ENCODE data around the gene RER1.

The RER1 gene

DNA sequence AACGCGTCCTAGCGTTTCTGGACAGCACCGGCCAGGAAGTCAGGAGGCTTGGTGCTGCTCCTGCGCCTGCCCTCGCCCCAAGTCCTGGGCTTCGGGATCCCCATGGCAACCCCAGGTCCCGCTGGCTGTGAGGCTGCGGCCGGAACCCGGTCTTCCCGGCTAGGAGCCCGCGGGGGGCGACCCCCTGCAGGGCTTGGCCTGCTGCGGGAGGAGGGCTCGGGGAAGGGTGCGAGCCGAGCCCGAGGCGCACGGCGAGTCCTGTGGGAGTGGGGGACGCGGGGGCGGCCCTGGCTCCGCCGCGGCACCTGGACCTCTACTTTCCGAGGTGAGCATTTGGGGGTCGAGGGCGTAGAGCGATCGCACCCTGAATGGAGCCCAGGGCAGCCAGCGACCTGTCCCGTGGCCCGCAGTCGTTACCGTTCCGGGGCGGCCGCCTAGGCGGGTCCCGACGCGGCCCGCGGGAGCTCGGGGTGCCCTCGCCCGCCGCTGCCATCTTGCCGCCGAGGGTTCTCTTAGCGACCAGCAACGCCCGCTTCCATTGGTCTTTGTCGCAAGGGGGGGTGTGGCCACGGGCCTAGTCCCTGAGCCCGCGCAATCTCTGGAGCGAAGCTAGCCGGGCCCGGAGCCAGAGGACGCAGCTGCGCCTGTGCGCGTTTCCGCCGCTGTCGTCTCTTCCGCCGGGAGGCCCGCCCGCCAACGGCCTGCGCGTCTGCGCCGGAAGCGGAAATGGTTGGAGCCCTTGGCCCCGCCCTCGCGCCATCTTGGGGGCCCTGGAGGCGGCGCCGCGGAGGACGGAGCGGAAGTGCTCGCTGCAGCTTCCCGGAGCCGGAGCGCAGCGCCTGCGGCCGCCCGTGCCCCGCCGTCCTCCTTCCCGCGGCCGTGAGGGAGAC is at the start of gene RER1, which contains the start of gene MORN1:
TSS of gene RER1 (plus strand) at position 801 of the 890 bp plus-strand sequence. CDS start 3,950 bp downstream, outside the sequence.
TSS of gene MORN1 (minus strand) at position 514 of the 890 bp plus-strand sequence. CDS start at position 493, 21 bp downstream.
- DNase-seq: peak; percentile 99

DNA sequence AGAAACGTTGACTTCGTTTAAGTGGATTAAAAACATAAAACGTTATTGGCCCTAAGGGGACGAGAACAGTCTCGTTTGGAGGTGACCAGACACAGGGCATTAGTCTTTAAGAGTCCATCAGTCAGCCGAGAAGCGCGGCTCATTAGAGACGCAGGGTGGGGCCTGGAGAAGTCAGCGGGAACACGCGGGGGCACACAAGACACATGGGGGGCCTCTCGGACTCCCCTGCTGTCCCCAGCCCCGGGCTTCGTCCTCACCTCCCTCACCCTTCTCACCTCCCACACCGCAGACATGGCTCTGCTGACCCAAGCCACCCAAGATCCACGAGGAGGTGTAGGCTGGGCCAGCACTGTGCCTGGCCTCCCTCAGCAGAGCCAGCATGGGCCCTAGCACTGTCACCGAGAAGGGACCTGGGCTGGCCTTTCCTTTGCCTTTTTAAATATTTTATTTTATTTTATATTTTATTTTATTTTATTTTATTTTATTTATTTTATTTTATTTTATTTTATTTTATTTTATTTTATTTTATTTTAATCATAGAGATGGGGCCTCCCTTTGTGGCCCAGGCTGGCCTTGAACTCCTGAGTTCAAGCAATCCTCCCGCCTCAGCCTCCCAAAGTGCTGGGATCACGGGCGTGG is 49.1 kb upstream of the RER1 start:
- no peak for DNase-seq

- DNase-seq: no peak
Measured at GRCh38 chr1:2343023-2343935, 48.4 kb upstream of the RER1 start.

GRCh38 chr1:2344121-2344681 is 47.4 kb upstream of the RER1 start:
- DNase-seq: no peak

DNA sequence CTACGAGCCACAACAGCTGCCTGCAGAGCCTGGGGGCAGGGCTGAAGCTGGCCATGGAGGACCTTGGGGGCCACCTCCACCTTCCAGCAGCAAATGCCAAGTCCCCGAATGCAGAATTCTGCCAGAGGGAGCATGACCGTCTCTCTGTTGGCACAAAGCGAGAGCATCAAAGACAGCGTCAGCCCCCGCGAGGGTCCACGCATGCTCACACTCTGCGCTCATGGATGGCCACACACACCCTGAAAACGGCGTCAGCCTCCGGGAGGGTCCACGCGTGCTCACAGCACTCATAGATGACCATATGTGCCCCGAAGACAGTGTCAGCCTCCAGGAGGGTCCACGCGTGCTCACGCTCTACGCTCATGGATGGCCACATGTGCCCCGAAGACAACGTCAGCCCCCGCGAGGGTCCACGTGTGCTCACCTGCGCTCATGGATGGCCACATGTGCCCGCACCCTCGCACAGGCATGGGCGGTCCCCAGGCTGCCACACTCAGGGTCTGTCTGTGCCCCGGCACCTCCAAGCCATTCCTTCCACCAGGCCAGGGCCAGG is 46.8 kb upstream of the RER1 start:
- no peak for DNase-seq

GRCh38 chr1:2345297-2346075 is 46.2 kb upstream of the RER1 start:
- no peak for DNase-seq

DNA sequence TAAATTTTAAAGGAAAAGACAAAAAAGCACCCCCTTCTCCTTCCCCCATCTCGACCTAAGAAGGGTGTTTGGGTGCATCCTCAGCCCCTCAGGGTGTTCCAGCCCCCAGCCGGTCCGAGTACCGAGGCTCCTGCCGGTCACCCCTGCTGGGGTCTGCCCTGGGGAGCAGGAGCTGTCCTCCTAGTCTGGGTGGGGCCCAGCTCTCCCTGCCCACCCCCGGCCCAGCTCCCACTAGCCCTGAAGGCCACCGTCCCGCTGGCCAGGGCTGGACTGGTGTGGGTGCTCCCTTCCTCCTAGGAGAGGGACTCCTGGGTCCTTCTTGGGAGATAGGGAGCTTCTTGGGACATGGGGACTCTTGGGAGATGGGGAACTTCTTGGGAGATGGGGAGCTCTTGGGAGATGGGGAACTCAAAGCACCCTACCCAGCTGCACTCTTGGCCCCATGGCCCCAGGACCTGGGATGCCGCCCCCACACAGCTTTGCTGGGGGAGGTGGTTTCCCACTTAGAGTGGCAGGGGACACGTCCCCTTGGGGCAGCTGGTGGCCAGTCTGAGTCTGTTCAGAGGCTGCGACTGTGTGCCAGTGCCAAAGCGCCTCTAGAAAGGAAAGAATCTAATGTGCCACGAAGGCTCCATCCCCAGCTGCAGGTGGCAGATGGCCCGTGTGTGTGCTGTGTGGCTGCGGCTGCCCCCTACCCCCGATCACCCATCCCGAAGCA is 44.8 kb upstream of the RER1 start:
- DNase-seq: no peak

DNA sequence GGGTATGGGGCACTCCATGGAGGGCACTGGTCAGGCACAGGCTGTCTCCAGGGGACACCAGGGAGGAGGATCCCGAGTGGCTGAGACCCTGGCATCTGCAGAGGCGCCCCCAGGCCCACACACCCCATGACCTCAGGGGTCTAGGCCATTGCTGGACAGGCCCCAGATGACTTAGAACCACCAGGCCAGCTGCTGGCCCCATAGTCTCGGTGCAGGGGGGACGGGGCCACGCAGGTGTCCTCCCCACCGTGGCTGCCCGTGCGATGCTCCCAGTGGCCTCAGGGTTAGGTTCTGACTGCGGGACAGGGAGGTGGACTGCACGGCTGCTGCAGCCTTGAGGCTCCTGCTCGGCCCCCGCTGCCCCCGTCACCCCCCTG is 44.2 kb upstream of the RER1 start:
- peak; percentile 7 for DNase-seq

DNA sequence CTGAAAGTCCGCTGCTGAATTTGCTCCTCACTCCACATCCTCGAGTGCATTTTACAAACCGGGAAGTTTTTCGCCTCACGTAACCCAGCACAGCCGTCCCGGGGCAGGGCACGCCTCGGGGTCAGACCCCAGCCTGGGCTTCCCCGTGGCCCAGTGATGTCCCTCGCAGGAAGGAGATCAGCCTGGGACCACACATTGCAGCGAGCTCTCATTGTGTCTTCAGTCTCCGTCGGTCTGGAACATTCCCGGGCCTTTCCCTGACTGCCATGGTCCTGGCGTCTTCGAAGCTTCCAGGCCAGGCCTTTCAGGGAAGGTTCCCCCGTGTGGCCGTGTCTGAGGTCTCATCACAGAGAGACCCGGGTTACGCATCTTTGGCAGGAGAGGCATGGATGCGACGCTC is 43.7 kb upstream of the RER1 start:
- DNase-seq: no peak

DNA sequence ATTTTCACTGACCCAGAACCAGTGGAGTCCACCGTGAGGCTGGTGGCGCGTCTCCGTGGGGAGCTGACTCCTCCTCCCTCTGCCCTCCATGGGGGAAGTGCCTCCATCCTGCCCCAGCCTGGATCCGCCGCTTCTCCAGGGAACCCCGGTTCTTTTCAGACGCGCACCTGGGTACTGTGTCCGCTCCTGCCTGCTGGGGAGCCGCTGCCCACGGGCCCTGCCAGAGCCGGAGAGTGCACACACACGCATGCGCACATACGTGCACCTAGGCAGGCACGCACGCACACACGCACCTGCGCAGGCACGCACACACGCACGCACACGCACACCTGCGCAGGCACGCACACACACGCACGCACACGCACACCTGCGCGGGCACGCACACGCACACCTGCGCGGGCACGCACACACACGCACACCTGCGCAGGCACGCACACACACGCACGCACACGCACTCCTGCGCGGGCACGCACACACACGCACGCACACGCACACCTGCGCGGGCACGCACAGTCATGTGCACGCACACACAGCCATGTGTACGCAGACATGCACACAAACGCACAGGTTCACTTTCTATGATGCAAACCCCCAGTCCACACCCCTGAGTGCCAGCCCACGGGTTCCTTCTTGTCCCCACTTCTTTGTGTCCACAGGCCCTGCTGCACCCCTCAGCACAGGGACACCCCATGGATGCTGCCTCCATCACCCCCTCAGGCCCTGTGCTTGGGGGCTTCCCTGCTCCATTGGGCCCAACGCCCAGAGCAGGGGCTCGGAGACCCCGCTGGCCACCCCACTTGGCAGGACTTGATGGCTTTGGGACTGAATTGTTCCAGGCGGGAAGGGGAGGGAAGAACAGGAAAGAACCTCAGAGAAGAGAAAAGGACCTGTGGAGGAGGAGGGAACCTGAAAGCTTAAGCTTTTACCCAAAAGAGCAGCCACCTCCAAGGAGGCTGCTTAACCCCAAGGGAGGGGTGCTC is 43.0 kb upstream of the RER1 start:
- no peak for DNase-seq

DNA sequence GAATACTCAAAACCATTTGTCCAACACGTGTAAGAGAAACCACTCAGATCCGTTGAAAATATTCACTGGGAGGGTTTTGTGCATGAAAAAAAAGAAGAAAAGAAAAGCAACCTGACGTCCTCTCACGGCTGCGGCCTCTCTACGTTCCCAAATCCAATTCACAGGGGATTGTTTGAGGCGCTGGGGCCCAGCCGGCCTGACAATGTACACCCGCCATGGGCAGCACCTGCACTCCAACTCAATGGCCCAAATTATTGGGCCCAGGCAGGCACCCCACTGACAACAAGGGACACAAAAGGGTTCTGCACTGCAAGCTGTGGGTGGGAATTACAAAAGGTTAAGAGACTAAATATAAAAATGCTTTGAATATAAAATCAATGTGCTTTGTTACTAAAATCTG is 41.8 kb upstream of the RER1 start:
- DNase-seq: no peak

- DNase-seq: no peak
Measured at GRCh38 chr1:2350501-2350900, 41.1 kb upstream of the RER1 start.

GRCh38 chr1:2350911-2351655 is 40.6 kb upstream of the RER1 start:
- DNase-seq: no peak

- DNase-seq: no peak
Measured at GRCh38 chr1:2351723-2352122, 39.9 kb upstream of the RER1 start.

GRCh38 chr1:2352341-2352896 is 39.2 kb upstream of the RER1 start:
- DNase-seq: no peak

DNA sequence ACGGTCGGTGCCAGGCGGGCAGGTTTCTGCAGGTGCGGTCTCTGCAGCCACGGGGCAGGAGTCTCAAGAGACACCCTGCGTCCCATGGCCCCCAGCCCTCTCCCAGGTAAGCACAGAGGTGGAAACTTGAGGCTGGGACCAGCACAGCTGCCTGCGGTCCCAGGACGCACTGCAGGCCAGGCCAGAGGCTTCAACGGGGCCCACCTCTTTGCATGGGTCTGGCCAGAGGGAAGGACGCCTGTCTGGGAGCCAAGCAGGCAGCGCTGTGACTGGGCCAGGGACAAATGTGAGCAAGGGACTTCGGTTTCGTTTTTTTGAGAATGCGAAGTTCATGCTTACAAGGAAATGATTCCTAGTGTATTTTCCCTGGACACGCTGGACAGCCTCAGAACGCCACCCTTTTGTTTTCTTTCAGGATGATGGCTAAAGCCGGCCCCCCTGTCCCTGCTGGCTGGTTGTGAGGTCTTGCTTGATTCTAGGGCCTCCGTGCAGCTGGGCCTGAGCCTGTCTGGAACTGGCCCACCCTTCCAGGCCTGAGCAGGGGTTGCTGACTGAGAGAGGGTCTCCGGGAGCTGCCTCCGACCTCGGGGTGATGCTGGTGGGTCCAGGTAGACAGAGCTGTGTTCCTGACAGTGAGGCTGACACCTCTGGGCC is 38.6 kb upstream of the RER1 start:
- no peak for DNase-seq

DNA sequence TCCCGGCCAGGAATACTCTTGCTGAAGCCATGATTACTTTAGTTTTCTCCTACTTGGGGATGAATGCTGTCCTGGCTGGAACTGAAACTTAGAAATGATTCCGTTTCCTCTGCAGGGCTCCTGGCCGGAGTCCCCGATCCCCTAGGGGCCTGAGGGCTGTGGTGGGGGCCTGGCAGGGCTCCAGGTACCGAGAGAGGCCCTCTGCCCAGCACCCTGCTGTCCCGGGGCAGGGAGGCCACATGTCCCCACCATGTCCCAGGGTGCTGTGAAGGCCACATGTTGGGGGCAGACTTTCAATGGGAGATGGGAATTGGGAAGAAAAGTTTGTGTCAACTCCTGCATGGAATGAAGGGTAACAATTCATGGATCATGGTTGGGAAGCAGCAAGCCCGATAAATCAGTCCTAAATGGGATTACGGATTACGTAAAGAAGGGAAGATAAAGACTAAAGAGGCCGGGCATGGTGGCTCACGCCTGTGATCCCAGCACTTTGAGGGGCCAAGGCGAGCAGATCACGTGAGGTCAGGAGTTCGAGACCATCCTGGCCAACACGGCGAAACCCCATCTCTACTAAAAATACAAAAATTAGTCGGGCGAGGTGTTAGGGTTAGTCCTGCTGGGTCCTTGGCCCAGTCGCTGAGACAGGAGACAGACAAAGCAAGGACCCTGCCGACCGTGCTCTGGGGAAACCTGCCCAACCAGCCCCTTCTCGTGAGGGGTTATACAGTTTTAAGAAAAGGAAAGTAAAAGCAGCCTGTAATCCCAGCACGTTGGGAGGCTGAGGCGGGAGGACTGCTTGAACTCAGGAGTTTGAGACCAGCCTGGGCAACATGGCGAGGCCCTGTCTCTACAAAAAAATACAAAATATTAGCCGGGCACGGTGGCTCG is 37.8 kb upstream of the RER1 start:
- DNase-seq: no peak

Measured in activated naive CD4-positive, alpha-beta T cell treated with anti-CD3 and anti-CD28 coated beads, Interleukin-2, amount 50 U/mL, for 16 hours (primary cell).